Hematopoietic multipotent progenitor cell (in vitro differentiated cells): ENCODE results near the gene CCDC6. TPM values are rescaled to one million over a fixed set of nuclear protein-coding genes. Genes with fewer than 3 reads are reported as not detected.
"Not testable (repeated sequence)": the region's sequence is repeated elsewhere in the genome, so short reads cannot be mapped to it uniquely, and the experiment has no call there.

Source experiments
- DNase-seq, 3 donors: peaks; one replicate each; pipeline ENCODE4 v3.0.0-alpha.2; 2011 to 2015; ENCODE audit warnings: low read depth in 2 of 3, low spot score in 2 of 3
- total RNA-seq: library from RNA; depleted of rRNA; stranded (reverse); fragments of >200 nt; gene quantifications from one replicate; pipeline ENCODE4 v1.2.3, GENCODE V29; 2012

Gene CCDC6
- total RNA-seq, 1 donor, result 24.8 TPM

- DNase-seq, result no peak
These were observed 87.1 kb downstream of the CCDC6 start for GRCh38 chr10:59819265-59819664.

GRCh38 chr10:59817773-59818172 is 88.6 kb downstream of the CCDC6 start:
- DNase-seq, result peak in 2 of 3 donors; percentile 88 to 89

GRCh38 chr10:59814878-59815277 is 91.5 kb downstream of the CCDC6 start:
- no peak for DNase-seq

- DNase-seq, result no peak
These were observed 93.7 kb downstream of the CCDC6 start for GRCh38 chr10:59812519-59813122.

- DNase-seq, result no peak
These were observed 96.7 kb downstream of the CCDC6 start for GRCh38 chr10:59809644-59809974.

GRCh38 chr10:59808896-59809643 is 97.3 kb downstream of the CCDC6 start:
- peak in 2 of 3 donors; percentile 73 to 86 for DNase-seq

- no peak for DNase-seq
These were observed 98.4 kb downstream of the CCDC6 start for GRCh38 chr10:59807629-59808620.

- peak in 2 of 3 donors; percentile 37 to 56 for DNase-seq
These were observed 101.3 kb downstream of the CCDC6 start for GRCh38 chr10:59805014-59805413.

GRCh38 chr10:59804220-59804619 is 102.1 kb downstream of the CCDC6 start:
- DNase-seq, result no peak

- DNase-seq, result peak in 1 of 3 donors; percentile 70
These were observed 102.6 kb downstream of the CCDC6 start for GRCh38 chr10:59803714-59804113.

- DNase-seq, result no peak
These were observed 105.2 kb downstream of the CCDC6 start for GRCh38 chr10:59801171-59801570.

GRCh38 chr10:59799421-59799820 is 106.9 kb downstream of the CCDC6 start:
- no peak for DNase-seq

- no peak for DNase-seq
These were observed 112.4 kb downstream of the CCDC6 start for GRCh38 chr10:59793919-59794318.

GRCh38 chr10:59792812-59793211 is 113.5 kb downstream of the CCDC6 start:
- DNase-seq, result no peak

- no peak for DNase-seq
These were observed 114.8 kb downstream of the CCDC6 start for GRCh38 chr10:59791601-59792000.

GRCh38 chr10:59790080-59790479 is 116.3 kb downstream of the CCDC6 start:
- DNase-seq, result not testable (repeated sequence)

GRCh38 chr10:59788914-59789313 is 117.4 kb downstream of the CCDC6 start:
- DNase-seq, result not testable (repeated sequence)

- not testable (repeated sequence) for DNase-seq
These were observed 119.3 kb downstream of the CCDC6 start for GRCh38 chr10:59787032-59787431.

- not testable (repeated sequence) for DNase-seq
These were observed 120.9 kb downstream of the CCDC6 start for GRCh38 chr10:59785476-59785875.

GRCh38 chr10:59781511-59781910 is 124.8 kb downstream of the CCDC6 start:
- DNase-seq, result no peak
